BLaER1 (cell line): Measurements from ENCODE around the gene SLC22A4.

Experiments used
- H3K27ac ChIP-seq: shearing (Covaris generic); formaldehyde crosslinking; 2 replicates; pipeline ENCODE4 v1.8.1; 2022
- H3K27me3 ChIP-seq: shearing (Covaris generic); formaldehyde crosslinking; 2 replicates; pipeline ENCODE4 v1.8.1; 2022
- H3K36me3 ChIP-seq: shearing (Covaris generic); formaldehyde crosslinking; 2 replicates; pipeline ENCODE4 v1.8.1; 2022
- H3K4me1 ChIP-seq: shearing (Covaris generic); formaldehyde crosslinking; 2 replicates; pipeline ENCODE4 v1.8.1; 2022
- H3K4me2 ChIP-seq: shearing (Covaris generic); formaldehyde crosslinking; 2 replicates; pipeline ENCODE4 v1.8.1; 2022
- H3K4me3 ChIP-seq: shearing (Covaris generic); formaldehyde crosslinking; 2 replicates; pipeline ENCODE4 v1.8.1; 2022
- H3K9ac ChIP-seq: shearing (Covaris generic); formaldehyde crosslinking; 2 replicates; pipeline ENCODE4 v1.8.1; 2022
- H3K9me3 ChIP-seq: shearing (Covaris generic); formaldehyde crosslinking; 2 replicates; pipeline ENCODE4 v1.8.1; 2022
- H4K20me1 ChIP-seq: shearing (Covaris generic); formaldehyde crosslinking; 2 replicates; pipeline ENCODE4 v1.8.1; 2022
- Cebpa-rat ChIP-seq: shearing (Covaris generic); IDR thresholded peaks from 2 replicates; pipeline ENCODE4 v1.8.1; 2022

Gene SLC22A4

GRCh38 chr5:132256783-132257130 is 37.4 kb upstream of the SLC22A4 start:
- H3K9ac ChIP-seq = no peak overlapping the region
- no peak overlapping the region for H3K4me2 ChIP-seq
- no peaks in the 10 kb centered on the region for H3K36me3 ChIP-seq
- H3K4me1 ChIP-seq = peaks cover 7% of the 10 kb centered on the region
- H4K20me1 ChIP-seq = no peaks in the 10 kb centered on the region
- H3K27ac ChIP-seq = no peak overlapping the region
- H3K4me3 ChIP-seq = no peak overlapping the region
- TF ChIP-seq Cebpa-rat = no peak
- H3K27me3 ChIP-seq = no peaks in the 10 kb centered on the region
- no peaks in the 10 kb centered on the region for H3K9me3 ChIP-seq

GRCh38 chr5:132257131-132258101 is 36.8 kb upstream of the SLC22A4 start, which contains the start of gene PDLIM4:
PDLIM4 (plus strand) TSS chr5:132257696; CDS start chr5:132257735, 39 bp downstream.
- Histone ChIP-seq H3K9ac (no peak within 1 kb of the TSS), H3K9me3 (no peaks in the 10 kb centered on the region), H3K4me1 (peaks cover 7% of the 10 kb centered on the region), H3K4me2 (no peak within 1 kb of the TSS), H3K27me3 (no peaks in the 10 kb centered on the region), H3K4me3 (no peak within 1 kb of the TSS), H3K27ac (no peak within 1 kb of the TSS), H3K36me3 (no peaks in the 10 kb centered on the region), H4K20me1 (no peaks in the 10 kb centered on the region)
- no peak for TF ChIP-seq Cebpa-rat

- Histone ChIP-seq H3K9ac (no peak overlapping the region), H3K9me3 (no peaks in the 10 kb centered on the region), H3K36me3 (no peaks in the 10 kb centered on the region), H3K27ac (no peak overlapping the region), H3K4me3 (no peak overlapping the region), H4K20me1 (no peaks in the 10 kb centered on the region), H3K4me2 (no peak overlapping the region), H3K4me1 (peaks cover 10% of the 10 kb centered on the region), H3K27me3 (no peaks in the 10 kb centered on the region)
- TF ChIP-seq Cebpa-rat = no peak
Observed at GRCh38 chr5:132258102-132259068, 35.8 kb upstream of the SLC22A4 start.

DNA sequence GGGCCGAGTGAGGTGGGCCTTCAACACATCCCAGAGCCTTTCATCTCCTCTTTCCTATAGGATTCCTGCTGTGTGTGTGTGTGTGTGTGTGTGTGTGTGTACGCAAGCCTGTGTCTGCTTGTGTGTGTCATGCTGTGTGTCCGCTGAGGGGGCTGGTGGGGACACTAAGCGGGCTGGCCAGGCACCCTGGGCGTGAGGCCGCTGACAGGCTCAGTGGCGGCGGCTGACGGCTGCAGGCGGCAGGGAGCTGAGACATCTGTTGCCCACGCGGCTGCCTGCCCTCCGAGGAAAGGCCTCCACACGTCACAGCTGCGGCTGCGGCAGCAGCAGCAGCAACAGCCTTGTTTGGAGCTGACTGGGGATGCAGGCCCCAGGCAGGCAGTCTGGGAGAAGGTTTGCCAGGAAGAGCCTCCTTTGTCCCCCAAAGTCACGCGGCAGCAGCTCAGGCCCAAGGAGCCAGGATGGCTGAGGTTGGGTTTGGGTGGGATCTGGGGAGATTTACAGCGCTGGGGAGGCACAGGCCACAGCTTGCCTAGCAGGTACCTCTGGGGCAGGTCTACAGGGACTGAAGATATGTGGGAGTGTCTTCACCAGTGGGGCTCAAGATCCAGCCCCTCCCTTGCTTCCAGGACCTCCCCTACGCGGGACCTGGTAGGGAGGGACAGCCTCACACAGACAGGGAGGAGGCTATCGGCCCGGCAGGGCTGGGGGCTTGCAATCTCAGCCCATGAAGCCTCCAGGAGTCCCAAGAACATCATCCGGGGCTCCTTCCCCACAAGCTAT is 34.9 kb upstream of the SLC22A4 start:
- no peaks in the 10 kb centered on the region for H3K27me3 ChIP-seq
- H3K4me3 ChIP-seq = no peak overlapping the region
- H3K4me1 ChIP-seq = peaks cover 19% of the 10 kb centered on the region
- H3K27ac ChIP-seq = no peak overlapping the region
- no peak overlapping the region for H3K9ac ChIP-seq
- H3K9me3 ChIP-seq = no peaks in the 10 kb centered on the region
- H3K36me3 ChIP-seq = no peaks in the 10 kb centered on the region
- H3K4me2 ChIP-seq = no peak overlapping the region
- no peak for TF ChIP-seq Cebpa-rat
- H4K20me1 ChIP-seq = no peaks in the 10 kb centered on the region

- Histone ChIP-seq H4K20me1 (no peaks in the 10 kb centered on the region), H3K27me3 (no peaks in the 10 kb centered on the region), H3K9ac (no peak overlapping the region), H3K9me3 (no peaks in the 10 kb centered on the region), H3K27ac (no peak overlapping the region), H3K4me1 (peaks cover 21% of the 10 kb centered on the region), H3K4me2 (no peak overlapping the region), H3K4me3 (no peak overlapping the region), H3K36me3 (no peaks in the 10 kb centered on the region)
- no peak for TF ChIP-seq Cebpa-rat
Observed at GRCh38 chr5:132260051-132260450, 34.1 kb upstream of the SLC22A4 start.

GRCh38 chr5:132260714-132261551 is 33.3 kb upstream of the SLC22A4 start:
- Histone ChIP-seq H3K27ac (no peak overlapping the region), H3K4me1 (peaks cover 21% of the 10 kb centered on the region), H3K4me3 (no peak overlapping the region), H3K9me3 (no peaks in the 10 kb centered on the region), H3K36me3 (no peaks in the 10 kb centered on the region), H4K20me1 (no peaks in the 10 kb centered on the region), H3K4me2 (peak overlapping the region; percentile 12; the same call in 1 of the 2 replicates), H3K27me3 (no peaks in the 10 kb centered on the region), H3K9ac (no peak overlapping the region)
- no peak for TF ChIP-seq Cebpa-rat

DNA sequence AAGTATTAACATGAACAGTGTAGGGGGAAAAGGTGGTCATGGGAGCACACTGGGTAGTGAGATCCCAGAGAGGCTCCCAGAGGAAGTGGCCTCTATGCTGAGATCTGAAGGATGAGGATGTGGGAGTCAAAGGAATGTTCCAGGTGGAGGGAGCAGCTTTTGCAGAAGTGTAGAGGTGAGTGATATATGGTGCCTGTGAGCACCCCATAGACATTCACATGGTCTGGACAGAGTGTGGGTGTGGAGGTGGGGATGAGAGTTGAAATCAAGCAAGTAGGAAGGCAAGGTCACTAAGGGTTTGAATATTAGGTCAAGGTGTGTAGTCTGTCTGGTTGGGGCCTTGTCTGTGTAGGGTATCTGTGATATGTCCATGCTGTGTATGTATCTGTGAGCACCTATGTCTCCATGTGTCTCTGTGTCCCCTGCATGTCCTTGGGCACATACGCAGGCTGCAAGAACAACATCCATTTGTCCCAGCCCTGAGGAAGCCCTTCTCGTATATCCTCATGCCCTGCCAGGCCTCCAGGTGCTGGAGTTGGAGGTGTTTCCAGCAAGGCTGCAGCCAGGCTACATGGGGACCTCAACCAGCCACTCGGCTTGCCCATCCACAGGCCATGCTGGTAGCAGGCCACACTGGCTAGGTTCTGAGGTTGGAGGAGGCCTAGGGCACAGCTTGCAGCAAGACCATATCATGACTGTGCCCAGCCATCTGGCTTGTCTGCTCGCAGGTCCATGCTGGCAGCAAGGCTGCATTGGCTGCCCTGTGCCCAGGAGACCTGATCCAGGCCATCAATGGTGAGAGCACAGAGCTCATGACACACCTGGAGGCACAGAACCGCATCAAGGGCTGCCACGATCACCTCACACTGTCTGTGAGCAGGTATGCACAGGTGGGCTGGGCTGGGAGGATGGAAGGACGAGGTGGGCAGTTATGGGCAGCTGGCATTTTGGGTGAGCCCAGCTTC is 32.0 kb upstream of the SLC22A4 start:
- H3K9me3 ChIP-seq = no peaks in the 10 kb centered on the region
- peaks cover 21% of the 10 kb centered on the region for H3K4me1 ChIP-seq
- no peak overlapping the region for H3K27ac ChIP-seq
- no peak overlapping the region for H3K4me2 ChIP-seq
- no peaks in the 10 kb centered on the region for H4K20me1 ChIP-seq
- H3K27me3 ChIP-seq = no peaks in the 10 kb centered on the region
- no peak overlapping the region for H3K9ac ChIP-seq
- TF ChIP-seq Cebpa-rat = no peak
- H3K36me3 ChIP-seq = no peaks in the 10 kb centered on the region
- no peak overlapping the region for H3K4me3 ChIP-seq
